Caco-2 (cell line): ENCODE data around the gene KLC3. TPM values are rescaled to one million over a fixed set of nuclear protein-coding genes. Genes with fewer than 3 reads are reported as not detected.

ENCODE experiments used
- BruUV-seq: library from RNA; stranded (reverse); fragments of 400-500 nt; replicated peaks from 2 replicates; lab custom pipeline; 2021; lab: Mats Ljungman, UMichigan
- CTCF ChIA-PET: fragments of 300-600 bp; sonication (Branson Sonifier 250); formaldehyde crosslinking; loops from one replicate; lab custom pipeline; 2022; ENCODE audit warnings: antibody characterized with exemption; lab: Charles Lee
- POLR2A ChIA-PET: fragments of 300-600 bp; sonication (Branson Sonifier 250); formaldehyde crosslinking; loops from one replicate; lab custom pipeline; 2022; ENCODE audit warnings: antibody characterized with exemption; lab: Charles Lee
- DNase-seq, 2 experiments: peaks; one replicate each; pipeline versions ENCODE4 v3.0.0 to v3.0.0-alpha.2; 2020 to 2022
- H3K27me3 ChIP-seq: replicated peaks from 2 replicates; pipeline ENCODE4 v1.6.0; 2011; ENCODE audit warnings: low read length; ENCODE audit not compliant: control insufficient read depth, insufficient read depth
- H3K36me3 ChIP-seq: 2 replicates; pipeline ENCODE4 v1.5.1; 2011; ENCODE audit warnings: low read length; ENCODE audit not compliant: control insufficient read depth, insufficient read depth
- H3K4me1 ChIP-seq: fragments of 250-450 bp; sonication (Bioruptor Pico); 2 replicates; pipeline ENCODE4 v1.5.1; 2020; ENCODE audit warnings: mild to moderate bottlenecking
- H3K4me3 ChIP-seq: 2 replicates; pipeline ENCODE4 v1.5.1; 2011; ENCODE audit warnings: low read depth, mild to moderate bottlenecking, control low read depth, low read length
- H3K9me3 ChIP-seq: fragments of 250-450 bp; sonication (Bioruptor Pico); 2 replicates; pipeline ENCODE4 v1.5.1; 2020; ENCODE audit warnings: mild to moderate bottlenecking, moderate library complexity
- H3K27ac Mint-ChIP-seq: one replicate; pipeline ENCODE4 v1.8.0; 2022; ENCODE audit warnings: mixed read lengths; ENCODE audit not compliant: unreplicated experiment
- H3K27me3 Mint-ChIP-seq: one replicate; pipeline ENCODE4 v1.8.0; 2022; ENCODE audit warnings: mixed read lengths; ENCODE audit not compliant: insufficient read depth, unreplicated experiment
- H3K36me3 Mint-ChIP-seq: one replicate; pipeline ENCODE4 v1.8.0; 2022; ENCODE audit warnings: mild to moderate bottlenecking, mixed read lengths; ENCODE audit not compliant: insufficient read depth, unreplicated experiment
- H3K4me1 Mint-ChIP-seq: one replicate; pipeline ENCODE4 v1.8.0; 2022; ENCODE audit warnings: low read depth, mixed read lengths; ENCODE audit not compliant: unreplicated experiment
- H3K4me3 Mint-ChIP-seq: one replicate; pipeline ENCODE4 v1.8.0; 2022; ENCODE audit warnings: mild to moderate bottlenecking, moderate library complexity, mixed read lengths; ENCODE audit not compliant: unreplicated experiment
- H3K9me3 Mint-ChIP-seq: one replicate; pipeline ENCODE4 v1.8.0; 2022; ENCODE audit warnings: mixed read lengths; ENCODE audit not compliant: unreplicated experiment
- CTCF ChIP-seq, 2 experiments: fragments of 200-600 bp in 1 of 2; IDR thresholded peaks; 1 replicate in 1 of 2; 2 replicates in 1 of 2; pipeline versions ENCODE4 v1.5.1 to v1.8.0; 2011 to 2022; ENCODE audit warnings: antibody characterized with exemption in 1 of 2, control low read depth in 1 of 2, inconsistent platforms in 1 of 2, low read depth in 1 of 2, low read length in 1 of 2, mild to moderate bottlenecking in 1 of 2, moderate library complexity in 1 of 2; ENCODE audit not compliant: insufficient read depth in 1 of 2, severe bottlenecking in 1 of 2, unreplicated experiment in 1 of 2
- intact Hi-C: fragments of 100-400 bp; cut with micrococcal nuclease; formaldehyde crosslinking; loops from one replicate; pipeline ENCODE4 v1.10.0; 2022; ENCODE audit not compliant: unreplicated experiment
- total RNA-seq: library from RNA; stranded (reverse); gene quantifications from 2 replicates; pipeline ENCODE4 v1.2.3, GENCODE V29; 2022

KLC3 gene
- total RNA-seq, 1 experiment from 2014 or later = 10.2 TPM

DNA sequence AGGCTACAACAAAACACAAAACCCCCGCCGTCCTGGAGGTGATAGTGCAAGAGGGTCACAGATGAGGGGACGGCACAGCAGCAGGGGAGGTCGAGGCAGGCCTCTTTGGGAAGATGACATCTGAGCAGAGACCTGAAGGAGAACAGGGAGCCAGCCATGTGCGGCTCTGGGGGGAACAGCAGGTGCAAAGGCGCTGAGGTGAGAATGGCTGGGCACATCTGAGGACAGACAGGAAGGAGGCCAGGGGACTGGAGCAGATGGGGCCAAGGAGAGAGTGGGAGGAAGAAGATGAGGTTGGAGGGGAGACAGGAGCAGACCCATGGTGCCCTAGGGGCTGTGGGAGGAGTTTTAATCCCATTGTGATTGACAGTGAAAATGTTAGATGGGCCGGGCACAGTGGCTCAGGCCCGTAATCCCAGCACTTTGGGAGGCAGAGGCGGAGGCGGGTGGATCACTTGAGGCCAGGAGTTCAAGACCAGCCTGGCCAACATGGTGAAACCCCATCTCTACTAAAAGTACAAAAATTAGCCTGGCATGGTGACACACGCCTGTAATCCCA is 16.1 kb upstream of the KLC3 start:
- ChIA-PET POLR2A (no interaction called here), CTCF (interaction anchor here (0.7 kb wide), 1 partner anchor 78 kb away, joined by 3 read pairs; no protein-coding TSS in a partner anchor)
- peaks cover 7% of the 10 kb centered on the region for H3K4me1 Mint-ChIP-seq
- H3K27ac Mint-ChIP-seq = no peak overlapping the region
- Histone ChIP-seq H3K4me3 (no peak overlapping the region), H3K36me3 (no peaks in the 10 kb centered on the region), H3K4me1 (no peaks in the 10 kb centered on the region), H3K9me3 (no peaks in the 10 kb centered on the region), H3K27me3 (no peaks in the 10 kb centered on the region)
- H3K9me3 Mint-ChIP-seq = no peaks in the 10 kb centered on the region
- TF ChIP-seq CTCF (IDR thresholded peaks at IDR 0.05; ENCODE audit: insufficient read depth in 1 of 2, low read depth in 1 of 2, low read length in 1 of 2, severe bottlenecking in 1 of 2, unreplicated experiment in 1 of 2) = no peak
- no peaks in the 10 kb centered on the region for H3K36me3 Mint-ChIP-seq
- DNase-seq = no peak
- intact Hi-C loops = no loop called here
- H3K4me3 Mint-ChIP-seq = no peak overlapping the region
- BruUV-seq = no TSS peak
- no peaks in the 10 kb centered on the region for H3K27me3 Mint-ChIP-seq

GRCh38 chr19:45327404-45328143 is 13.0 kb upstream of the KLC3 start:
- Histone ChIP-seq H3K36me3 (no peaks in the 10 kb centered on the region), H3K4me3 (no peak overlapping the region), H3K27me3 (no peaks in the 10 kb centered on the region), H3K9me3 (no peaks in the 10 kb centered on the region), H3K4me1 (no peaks in the 10 kb centered on the region)
- DNase-seq = no peak
- Mint-ChIP-seq H3K9me3 (no peaks in the 10 kb centered on the region), H3K36me3 (no peaks in the 10 kb centered on the region), H3K27ac (no peak overlapping the region), H3K4me3 (no peak overlapping the region), H3K27me3 (no peaks in the 10 kb centered on the region), H3K4me1 (peaks cover 7% of the 10 kb centered on the region)
- TF ChIP-seq CTCF (IDR thresholded peaks at IDR 0.05; ENCODE audit: insufficient read depth in 1 of 2, low read depth in 1 of 2, low read length in 1 of 2, severe bottlenecking in 1 of 2, unreplicated experiment in 1 of 2) = no peak
- no TSS peak for BruUV-seq
- intact Hi-C loops = no loop called here
- ChIA-PET CTCF (interaction anchor here (0.6 to 1.5 kb wide), 2 partner anchors 11 to 208 kb away, joined by 4 to 6 read pairs; no protein-coding TSS in a partner anchor), POLR2A (no interaction called here)

GRCh38 chr19:45331411-45331810 is 9.1 kb upstream of the KLC3 start:
- Histone ChIP-seq H3K4me3 (no peak overlapping the region), H3K4me1 (no peaks in the 10 kb centered on the region), H3K36me3 (no peaks in the 10 kb centered on the region), H3K27me3 (no peaks in the 10 kb centered on the region), H3K9me3 (no peaks in the 10 kb centered on the region)
- no peak for DNase-seq
- Mint-ChIP-seq H3K4me3 (no peak overlapping the region), H3K27ac (no peak overlapping the region), H3K4me1 (peaks cover 2% of the 10 kb centered on the region), H3K36me3 (no peaks in the 10 kb centered on the region), H3K27me3 (no peaks in the 10 kb centered on the region), H3K9me3 (no peaks in the 10 kb centered on the region)
- ChIA-PET POLR2A (no interaction called here), CTCF (no interaction called here)
- intact Hi-C loops = no loop called here
- BruUV-seq = no TSS peak
- no peak for TF ChIP-seq CTCF (IDR thresholded peaks at IDR 0.05; ENCODE audit: insufficient read depth in 1 of 2, low read depth in 1 of 2, low read length in 1 of 2, severe bottlenecking in 1 of 2, unreplicated experiment in 1 of 2)
